Femur (tissue), 1 donor: Measurements from ENCODE around the gene PPP2R2D.
A peak's percentile ranks its signal among the peaks of the same experiment; 100 is the strongest.

Source experiments
- DNase-seq: peaks from one replicate; pipeline ENCODE4 v3.0.0-alpha.2; 2017

PPP2R2D gene

GRCh38 chr10:131890276-131891195, 10.3 kb upstream of the PPP2R2D start:
- no peak for DNase-seq

- no peak for DNase-seq
Measured at GRCh38 chr10:131891196-131891928, 9.4 kb upstream of the PPP2R2D start.

GRCh38 chr10:131891929-131892805, 8.6 kb upstream of the PPP2R2D start:
- DNase-seq: no peak

- no peak for DNase-seq
Measured at GRCh38 chr10:131892806-131893675, 7.8 kb upstream of the PPP2R2D start.

GRCh38 chr10:131895116-131895515, 5.7 kb upstream of the PPP2R2D start:
- DNase-seq: no peak

- no peak for DNase-seq
Measured at GRCh38 chr10:131896403-131896802, 4.4 kb upstream of the PPP2R2D start.

- DNase-seq: no peak
Measured at GRCh38 chr10:131897297-131897899, 3.4 kb upstream of the PPP2R2D start.

GRCh38 chr10:131898061-131898460, 2.7 kb upstream of the PPP2R2D start:
- no peak for DNase-seq

- DNase-seq: no peak
Measured at GRCh38 chr10:131898713-131899112, 2.1 kb upstream of the PPP2R2D start.

GRCh38 chr10:131899116-131899690, 1.6 kb upstream of the PPP2R2D start:
- no peak for DNase-seq

- no peak for DNase-seq
Measured at GRCh38 chr10:131899695-131900349, 986 bp upstream of the PPP2R2D start.

GRCh38 chr10:131901181-131901829, 497 bp downstream of the PPP2R2D start:
- DNase-seq: peak; percentile 56

- no peak for DNase-seq
Measured at GRCh38 chr10:131902211-131902610, 1.4 kb downstream of the PPP2R2D start.

GRCh38 chr10:131902691-131903090, 1.9 kb downstream of the PPP2R2D start:
- no peak for DNase-seq

- no peak for DNase-seq
Measured at GRCh38 chr10:131905267-131905571, 4.4 kb downstream of the PPP2R2D start.

- DNase-seq: no peak
Measured at GRCh38 chr10:131905603-131906268, 4.9 kb downstream of the PPP2R2D start.

GRCh38 chr10:131906269-131906639, 5.4 kb downstream of the PPP2R2D start:
- no peak for DNase-seq

GRCh38 chr10:131907679-131908078, 6.9 kb downstream of the PPP2R2D start:
- no peak for DNase-seq

- DNase-seq: no peak
Measured at GRCh38 chr10:131908151-131908550, 7.3 kb downstream of the PPP2R2D start.
